Stomach (tissue), 9 donors: ENCODE results near the gene NKPD1. TPM values are rescaled to one million over a fixed set of nuclear protein-coding genes. Genes with fewer than 3 reads are reported as not detected.

Experiments
- DNase-seq, 2 donors: peaks; one replicate each; pipeline versions ENCODE4 v3.0.0 to v3.0.0-alpha.2; 2013 to 2019
- H3K27ac ChIP-seq, 5 donors: fragments of 200-600 bp in 4 of 5; sonication (generic) in 4 of 5; one replicate each; pipeline ENCODE4 v1.5.1; 2013 to 2019; ENCODE audit warnings: mild to moderate bottlenecking in 1 of 5, moderate library complexity in 1 of 5
- H3K27me3 ChIP-seq, 3 donors: fragments of 200-600 bp; sonication (generic); one replicate each; pipeline ENCODE4 v1.5.1; 2017 to 2019; ENCODE audit warnings: mixed run types in 1 of 3
- H3K36me3 ChIP-seq, 4 donors: fragments of 200-600 bp; sonication (generic); 1 replicate in 3 of 4; 2 replicates in 1 of 4; pipeline ENCODE4 v1.5.1; 2016 to 2019
- H3K4me1 ChIP-seq, 4 donors: fragments of 200-600 bp; sonication (generic); one replicate each; pipeline ENCODE4 v1.5.1; 2016 to 2019
- H3K4me3 ChIP-seq, 4 donors: fragments of 200-600 bp; sonication (generic) in 3 of 4; one replicate each; pipeline ENCODE4 v1.5.1; 2016 to 2019; ENCODE audit warnings: mild to moderate bottlenecking in 1 of 4
- H3K9me3 ChIP-seq, 4 donors: fragments of 200-600 bp; sonication (generic); one replicate each; pipeline ENCODE4 v1.5.1; 2016 to 2019
- CTCF ChIP-seq, 7 experiments: fragments of 450-650 bp in 4 of 7; fragments of 200-600 bp in 3 of 7; sonication (generic) in 3 of 7; IDR thresholded peaks; one replicate each; pipeline ENCODE4 v1.5.1; 2016 to 2019; ENCODE audit warnings: antibody characterized with exemption in 7 of 7, control low read depth in 2 of 7, mild to moderate bottlenecking in 1 of 7
- EP300 ChIP-seq: sonication (generic); formaldehyde crosslinking; IDR thresholded peaks from one replicate; pipeline ENCODE4 v1.6.1; 2017; ENCODE audit warnings: antibody characterized with exemption
- POLR2A ChIP-seq, 4 donors: fragments of 450-650 bp; IDR thresholded peaks; one replicate each; pipeline ENCODE4 v1.6.1; 2016; ENCODE audit warnings: antibody characterized with exemption in 4 of 4, control low read depth in 2 of 4, mild to moderate bottlenecking in 1 of 4, moderate library complexity in 1 of 4
- POLR2AphosphoS5 ChIP-seq, 3 donors: sonication (generic); formaldehyde crosslinking; IDR thresholded peaks; one replicate each; pipeline ENCODE4 v1.6.1; 2016; ENCODE audit warnings: antibody characterized with exemption in 3 of 3
- WGBS, 5 donors: extraction: QIAGEN DNeasy Blood & Tissue Kit in 3 of 5; methylation state at CpG; one replicate each; pipeline versions ENCODE4 v1.1.5 to v1.1.7; 2013 to 2018; 5-methylcytosine and 5-hydroxymethylcytosine counted together
- intact Hi-C: fragments of 100-400 bp; cut with DNase I; formaldehyde crosslinking; loops from one replicate; pipeline ENCODE4 v1.15.1; 2023; ENCODE audit warnings: low total_unique reads
- polyA plus RNA-seq, 3 donors: library from polyadenylated mRNA; stranded (reverse); fragments of 200-250 nt; gene quantifications; one replicate each; pipeline ENCODE4 v1.2.3, GENCODE V29; 2013
- total RNA-seq, 5 donors: library from RNA; depleted of rRNA; stranded (reverse); fragments of >200 nt; gene quantifications; one replicate each; pipeline versions ENCODE4 v1.1.0 to v1.2.3, GENCODE V29; 2014 to 2016
- donor health status: healthy with polysubstance abuse.
- donor health status: Bipolar disorder and iron deficiency.
- donor health status: healthy.

Gene NKPD1
- total and polyA plus RNA-seq, 8 donors: 0.20 TPM; not detected in 7

- TF ChIP-seq EP300 (no peak), POLR2AphosphoS5 (IDR thresholded peaks at IDR 0.05) (no peak), CTCF (IDR thresholded peaks at IDR 0.05) (no peak), POLR2A (IDR thresholded peaks at IDR 0.05) (no peak)
- DNase-seq: no peak
- intact Hi-C loops: no loop called here
- H3K36me3 ChIP-seq: peaks cover 0 to 13% (median 6%) of the 10 kb centered on the region in 4 donors
- no peak overlapping the region for H3K27ac ChIP-seq
- no peak overlapping the region for H3K4me3 ChIP-seq
- 93 to 96% (median 95%) methylated on average over 19 to 21 of the region's 21 CpGs for WGBS, 5 donors
- H3K9me3 ChIP-seq: no peaks in the 10 kb centered on the region
- no peaks in the 10 kb centered on the region for H3K27me3 ChIP-seq
- H3K4me1 ChIP-seq: peaks cover 10 to 40% (median 29%) of the 10 kb centered on the region in 4 donors
These were observed 25.5 kb downstream of the NKPD1 start for GRCh38 chr19:45135176-45135885.

DNA sequence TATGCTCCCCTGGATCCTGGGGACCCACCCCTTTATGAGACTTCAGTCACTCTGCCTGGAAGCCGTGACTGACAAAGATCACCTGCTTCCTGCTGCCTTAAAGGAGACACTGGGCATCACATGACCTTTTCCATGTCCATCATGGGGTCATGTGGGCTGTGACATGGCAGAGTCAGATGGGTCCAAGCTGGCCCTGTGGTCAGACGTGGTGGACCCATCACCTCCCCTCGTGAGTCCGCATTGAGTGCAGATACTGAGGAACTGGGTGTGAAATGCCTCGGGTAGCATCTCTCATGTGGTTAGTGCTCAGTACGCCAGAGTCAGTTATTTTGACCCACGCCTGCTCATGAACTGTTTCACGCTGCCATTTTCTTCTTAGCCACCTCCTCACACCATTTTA is 27.1 kb downstream of the NKPD1 start:
- DNase-seq: no peak

DNA sequence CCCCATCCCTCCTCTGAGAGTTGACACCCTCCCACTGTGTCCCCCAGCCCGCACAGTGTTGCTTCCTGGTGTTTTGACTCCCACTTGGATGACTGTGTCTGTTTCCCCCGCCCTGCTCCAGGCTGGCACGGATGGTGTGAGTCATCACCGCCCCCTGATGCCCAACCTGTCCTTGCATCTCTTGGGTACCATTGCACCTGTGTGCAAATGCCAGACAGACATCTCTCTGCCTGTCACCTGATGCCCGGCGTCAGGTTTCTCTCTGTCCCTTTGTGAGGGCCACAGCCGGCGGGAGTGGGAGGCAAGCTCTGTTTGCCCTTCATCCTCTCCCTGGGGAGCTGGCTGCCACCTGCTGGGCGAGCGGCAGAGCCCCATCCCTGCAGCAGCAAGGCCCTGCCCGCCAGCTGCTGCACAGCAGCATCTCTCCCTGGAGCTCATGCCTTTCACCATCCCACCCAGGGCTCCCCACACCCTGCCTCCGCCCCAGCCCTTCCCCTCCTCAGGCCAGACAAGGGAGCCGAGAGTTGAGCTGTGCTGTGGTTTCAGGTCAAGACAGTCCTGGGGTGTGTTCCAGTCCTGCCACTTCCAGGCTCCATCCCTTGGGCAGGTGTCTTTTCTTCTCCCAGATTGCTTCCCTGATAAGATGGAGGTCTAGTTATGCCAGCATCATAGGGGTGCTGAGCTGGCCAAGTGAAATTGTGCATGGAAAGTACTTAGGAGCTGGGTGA is 29.7 kb downstream of the NKPD1 start:
- no peak overlapping the region for H3K4me3 ChIP-seq
- DNase-seq: peak; percentile 63 to 68
- TF ChIP-seq CTCF (IDR thresholded peaks at IDR 0.05) (peak in 4 of 7 experiments; percentile 10 to 39 (median 18)), EP300 (no peak), POLR2A (IDR thresholded peaks at IDR 0.05) (no peak), POLR2AphosphoS5 (IDR thresholded peaks at IDR 0.05) (no peak)
- WGBS, 5 donors: 40 to 60% (median 44%) methylated on average over 11 to 13 of the region's 13 CpGs
- H3K4me1 ChIP-seq: peaks cover under 1 to 31% (median 12%) of the 10 kb centered on the region in 4 donors
- intact Hi-C loops: loop anchor here (5.0 kb wide), 1 partner anchor 44 kb away; no protein-coding TSS in a partner anchor
- peak overlapping the region in 1 of 5 donors; percentile 8 for H3K27ac ChIP-seq
- peaks cover 0 to 22% (median 5%) of the 10 kb centered on the region in 4 donors for H3K36me3 ChIP-seq
- no peaks in the 10 kb centered on the region for H3K27me3 ChIP-seq
- H3K9me3 ChIP-seq: no peaks in the 10 kb centered on the region

More for the DNA sequence above, 27.1 kb downstream of the NKPD1 start:
- TF ChIP-seq POLR2A (IDR thresholded peaks at IDR 0.05) (no peak), EP300 (no peak), POLR2AphosphoS5 (IDR thresholded peaks at IDR 0.05) (no peak), CTCF (IDR thresholded peaks at IDR 0.05) (no peak)
- H3K36me3 ChIP-seq: peaks cover 0 to 18% (median 2%) of the 10 kb centered on the region in 4 donors
- 85 to 95% (median 91%) methylated on average over 7 to 8 of the region's 8 CpGs for WGBS, 5 donors
- peaks cover 10 to 44% (median 29%) of the 10 kb centered on the region in 4 donors for H3K4me1 ChIP-seq
- H3K27ac ChIP-seq: no peak overlapping the region
- no peaks in the 10 kb centered on the region for H3K27me3 ChIP-seq
- intact Hi-C loops: loop anchor here (5.0 kb wide), 1 partner anchor 46 kb away; no protein-coding TSS in a partner anchor
- H3K4me3 ChIP-seq: no peak overlapping the region
- H3K9me3 ChIP-seq: no peaks in the 10 kb centered on the region

- peak overlapping the region in 1 of 5 donors; percentile 8 for H3K27ac ChIP-seq
- H3K4me3 ChIP-seq: no peak overlapping the region
- peaks cover 3 to 32% (median 18%) of the 10 kb centered on the region in 4 donors for H3K4me1 ChIP-seq
- no peak for DNase-seq
- intact Hi-C loops: loop anchor here (5.0 kb wide), 1 partner anchor 43 kb away; no protein-coding TSS in a partner anchor
- WGBS, 5 donors: 81 to 85% (median 83%) methylated on average over 12 to 13 of the region's 13 CpGs
- TF ChIP-seq CTCF (IDR thresholded peaks at IDR 0.05): no peak
- peaks cover 0 to 22% (median 5%) of the 10 kb centered on the region in 4 donors for H3K36me3 ChIP-seq
- H3K9me3 ChIP-seq: no peaks in the 10 kb centered on the region
- H3K27me3 ChIP-seq: no peaks in the 10 kb centered on the region
These were observed 30.5 kb downstream of the NKPD1 start for GRCh38 chr19:45130236-45130635.
